22Rv1 (cell line): ENCODE results near the gene KLHL17.
A peak's percentile ranks its signal among the peaks of the same experiment; 100 is the strongest.

Experiments
- H3K27ac ChIP-seq: fragments of 450-650 bp; 2 replicates; pipeline ENCODE4 v1.5.1; 2017
- ZFX ChIP-seq: fragments of 450-650 bp; IDR thresholded peaks from 2 replicates; pipeline ENCODE4 v1.6.1; 2017; ENCODE audit warnings: antibody characterized with exemption, borderline replicate concordance
- TF ChIP-seq, protein P1 (sequence below): fragments of 450-650 bp; IDR thresholded peaks from 2 replicates; pipeline ENCODE4 v1.5.1; 2017; ENCODE audit warnings: mild to moderate bottlenecking

KLHL17 gene

DNA sequence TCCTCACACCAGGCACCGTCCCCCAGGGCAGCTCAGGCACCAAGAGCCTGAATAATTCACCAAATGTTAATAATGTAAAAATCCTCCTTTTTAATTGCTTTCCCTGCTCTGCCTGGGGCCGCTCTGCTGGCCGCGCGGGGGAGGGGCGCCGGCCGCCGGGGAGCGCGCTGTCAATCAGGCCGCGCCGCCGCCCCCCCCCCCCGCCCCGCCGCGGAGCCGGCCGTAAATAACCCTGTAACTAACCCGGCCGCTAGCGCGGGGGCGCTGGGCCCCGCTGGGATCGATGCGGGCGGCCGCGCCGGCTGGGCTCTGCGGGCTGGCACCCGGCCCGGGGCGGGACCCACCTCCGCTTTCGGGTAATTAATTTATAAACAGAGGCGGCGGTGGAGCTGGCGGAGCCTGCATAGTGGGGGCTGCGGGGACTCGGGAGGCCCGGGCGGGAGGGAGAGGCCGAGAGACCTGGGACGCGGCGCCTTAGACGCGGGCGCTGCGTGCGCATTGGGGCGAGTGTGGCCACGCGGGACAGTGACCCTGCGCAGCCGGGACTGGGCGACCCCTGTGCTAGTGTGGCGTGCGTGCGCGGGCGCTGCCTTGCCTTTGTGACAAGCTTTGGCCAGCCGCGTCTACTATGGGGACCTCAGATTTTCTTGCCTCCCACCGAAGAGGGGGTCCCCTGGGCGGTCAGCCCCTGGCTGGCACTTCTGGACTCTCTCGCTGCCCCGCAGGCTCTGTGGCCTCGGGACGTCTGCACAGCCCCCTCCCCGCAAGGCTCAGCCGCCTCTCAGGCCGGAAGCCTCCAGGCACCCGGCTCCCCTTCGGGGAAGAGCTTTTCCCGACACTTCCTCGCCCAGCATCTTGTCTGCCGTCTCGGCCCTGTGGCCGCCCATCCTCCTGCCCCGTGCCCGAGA is 20.0 kb upstream of the KLHL17 start:
- H3K27ac ChIP-seq = peak overlapping the region; percentile 89
- TF ChIP-seq, protein P1, sequence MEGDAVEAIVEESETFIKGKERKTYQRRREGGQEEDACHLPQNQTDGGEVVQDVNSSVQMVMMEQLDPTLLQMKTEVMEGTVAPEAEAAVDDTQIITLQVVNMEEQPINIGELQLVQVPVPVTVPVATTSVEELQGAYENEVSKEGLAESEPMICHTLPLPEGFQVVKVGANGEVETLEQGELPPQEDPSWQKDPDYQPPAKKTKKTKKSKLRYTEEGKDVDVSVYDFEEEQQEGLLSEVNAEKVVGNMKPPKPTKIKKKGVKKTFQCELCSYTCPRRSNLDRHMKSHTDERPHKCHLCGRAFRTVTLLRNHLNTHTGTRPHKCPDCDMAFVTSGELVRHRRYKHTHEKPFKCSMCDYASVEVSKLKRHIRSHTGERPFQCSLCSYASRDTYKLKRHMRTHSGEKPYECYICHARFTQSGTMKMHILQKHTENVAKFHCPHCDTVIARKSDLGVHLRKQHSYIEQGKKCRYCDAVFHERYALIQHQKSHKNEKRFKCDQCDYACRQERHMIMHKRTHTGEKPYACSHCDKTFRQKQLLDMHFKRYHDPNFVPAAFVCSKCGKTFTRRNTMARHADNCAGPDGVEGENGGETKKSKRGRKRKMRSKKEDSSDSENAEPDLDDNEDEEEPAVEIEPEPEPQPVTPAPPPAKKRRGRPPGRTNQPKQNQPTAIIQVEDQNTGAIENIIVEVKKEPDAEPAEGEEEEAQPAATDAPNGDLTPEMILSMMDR = peak; percentile 28; the same call in 1 of the 2 replicates
- TF ChIP-seq ZFX = no peak

DNA sequence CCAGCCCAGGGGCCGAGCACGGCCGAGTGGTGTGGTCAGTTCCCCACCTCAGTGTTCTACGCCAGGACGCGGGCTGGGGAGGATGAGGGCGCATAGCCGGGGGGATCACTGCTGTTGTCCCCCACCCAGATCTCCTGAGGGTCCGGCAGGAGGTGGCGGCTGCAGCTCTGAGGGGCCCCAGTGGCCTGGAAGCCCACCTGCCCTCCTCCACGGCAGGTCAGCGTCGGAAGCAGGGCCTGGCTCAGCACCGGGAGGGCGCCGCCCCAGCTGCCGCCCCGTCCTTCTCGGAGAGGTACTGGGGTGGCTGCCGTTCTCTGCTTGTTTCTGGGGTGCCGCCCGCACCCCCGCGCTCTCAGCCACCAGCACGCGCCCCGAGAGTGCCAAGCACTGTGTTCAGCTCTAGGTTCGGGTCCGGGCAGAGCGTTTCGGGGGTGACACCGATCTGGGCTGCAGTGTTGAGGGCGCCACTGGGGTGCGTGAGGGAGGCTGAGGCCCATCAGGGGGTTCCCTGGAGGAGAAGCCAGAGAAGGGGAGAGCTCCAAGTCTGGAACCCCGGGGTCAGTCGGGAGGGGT is 19.3 kb upstream of the KLHL17 start:
- TF ChIP-seq, protein P1 = no peak
- TF ChIP-seq ZFX = no peak
- peak overlapping the region; percentile 89 for H3K27ac ChIP-seq

DNA sequence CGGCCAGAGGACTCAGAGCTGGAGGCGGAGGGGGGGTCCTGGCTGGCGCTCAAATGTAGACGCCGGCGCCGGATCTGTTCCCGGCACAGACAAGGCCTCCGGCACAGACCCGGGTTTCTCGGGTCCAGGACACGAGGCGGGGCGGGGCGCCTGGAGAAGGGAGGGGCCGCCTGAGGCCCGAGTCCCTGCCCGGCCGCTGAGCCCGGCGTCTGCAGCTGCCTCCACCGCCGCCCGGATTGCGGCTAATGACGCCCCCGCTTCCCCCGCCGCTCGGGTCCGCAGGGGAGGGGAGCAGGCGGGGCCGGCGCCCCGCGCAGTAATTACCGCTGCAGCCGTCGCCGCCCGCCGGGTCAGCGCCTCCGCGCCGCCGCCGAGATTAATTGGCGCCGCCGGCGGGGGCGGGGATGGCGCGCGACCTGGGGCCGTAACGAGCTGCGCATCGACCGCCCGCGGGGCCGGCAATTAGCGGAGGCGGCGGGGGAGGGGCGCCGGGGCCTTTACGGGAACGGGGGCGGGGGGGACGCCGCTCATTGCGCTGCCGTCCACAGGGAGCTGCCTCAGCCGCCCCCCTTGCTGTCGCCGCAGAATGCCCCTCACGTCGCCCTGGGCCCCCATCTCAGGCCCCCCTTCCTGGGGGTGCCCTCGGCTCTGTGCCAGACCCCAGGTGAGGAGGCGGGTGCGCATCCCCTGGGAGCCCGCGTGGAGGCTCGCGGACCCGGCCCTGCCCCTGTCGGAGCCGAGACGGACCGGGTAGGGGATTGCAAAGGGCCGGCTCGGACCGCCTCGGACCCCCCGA is 18.6 kb upstream of the KLHL17 start:
- TF ChIP-seq, protein P1 = no peak
- no peak for TF ChIP-seq ZFX
- peak overlapping the region; percentile 89 for H3K27ac ChIP-seq

DNA sequence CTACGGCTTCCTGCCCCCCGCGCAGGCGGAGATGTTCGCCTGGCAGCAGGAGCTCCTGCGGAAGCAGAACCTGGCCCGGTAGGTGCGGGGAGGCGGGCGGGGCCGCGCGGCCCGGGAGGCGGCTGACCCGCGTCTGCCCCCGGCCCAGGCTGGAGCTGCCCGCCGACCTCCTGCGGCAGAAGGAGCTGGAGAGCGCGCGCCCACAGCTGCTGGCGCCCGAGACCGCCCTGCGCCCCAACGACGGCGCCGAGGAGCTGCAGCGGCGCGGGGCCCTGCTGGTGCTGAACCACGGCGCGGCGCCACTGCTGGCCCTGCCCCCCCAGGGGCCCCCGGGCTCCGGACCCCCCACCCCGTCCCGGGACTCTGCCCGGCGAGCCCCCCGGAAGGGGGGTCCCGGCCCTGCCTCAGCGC is 18.0 kb upstream of the KLHL17 start:
- TF ChIP-seq ZFX = no peak
- TF ChIP-seq, protein P1 = no peak
- H3K27ac ChIP-seq = peak overlapping the region; percentile 89

DNA sequence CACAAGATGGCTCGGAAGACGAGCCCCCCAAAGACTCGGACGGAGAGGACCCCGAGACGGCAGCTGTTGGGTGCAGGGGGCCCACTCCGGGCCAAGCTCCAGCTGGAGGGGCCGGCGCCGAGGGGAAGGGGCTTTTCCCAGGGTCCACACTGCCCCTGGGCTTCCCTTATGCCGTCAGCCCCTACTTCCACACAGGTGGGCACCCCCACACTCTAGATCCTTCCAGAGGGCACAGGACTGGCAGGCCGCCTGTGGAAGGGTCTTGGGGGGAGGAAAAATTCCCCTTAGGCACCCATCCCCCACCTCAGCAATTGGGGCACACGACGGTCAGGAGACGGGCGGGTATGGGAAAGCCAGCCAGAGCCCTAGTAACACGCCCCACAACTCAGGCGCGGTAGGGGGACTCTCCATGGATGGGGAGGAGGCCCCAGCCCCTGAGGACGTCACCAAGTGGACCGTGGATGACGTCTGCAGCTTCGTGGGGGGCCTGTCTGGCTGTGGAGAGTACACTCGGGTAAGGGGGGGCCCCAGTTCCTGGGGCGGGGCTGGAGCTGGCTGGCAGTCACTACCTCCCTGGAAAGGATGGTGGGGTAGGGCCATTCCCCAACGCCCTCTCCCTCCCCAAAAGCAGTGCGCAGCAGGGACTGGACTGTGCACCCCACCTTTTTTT is 17.4 kb upstream of the KLHL17 start:
- TF ChIP-seq, protein P1 = no peak
- TF ChIP-seq ZFX = no peak
- H3K27ac ChIP-seq = peak overlapping the region; percentile 89

DNA sequence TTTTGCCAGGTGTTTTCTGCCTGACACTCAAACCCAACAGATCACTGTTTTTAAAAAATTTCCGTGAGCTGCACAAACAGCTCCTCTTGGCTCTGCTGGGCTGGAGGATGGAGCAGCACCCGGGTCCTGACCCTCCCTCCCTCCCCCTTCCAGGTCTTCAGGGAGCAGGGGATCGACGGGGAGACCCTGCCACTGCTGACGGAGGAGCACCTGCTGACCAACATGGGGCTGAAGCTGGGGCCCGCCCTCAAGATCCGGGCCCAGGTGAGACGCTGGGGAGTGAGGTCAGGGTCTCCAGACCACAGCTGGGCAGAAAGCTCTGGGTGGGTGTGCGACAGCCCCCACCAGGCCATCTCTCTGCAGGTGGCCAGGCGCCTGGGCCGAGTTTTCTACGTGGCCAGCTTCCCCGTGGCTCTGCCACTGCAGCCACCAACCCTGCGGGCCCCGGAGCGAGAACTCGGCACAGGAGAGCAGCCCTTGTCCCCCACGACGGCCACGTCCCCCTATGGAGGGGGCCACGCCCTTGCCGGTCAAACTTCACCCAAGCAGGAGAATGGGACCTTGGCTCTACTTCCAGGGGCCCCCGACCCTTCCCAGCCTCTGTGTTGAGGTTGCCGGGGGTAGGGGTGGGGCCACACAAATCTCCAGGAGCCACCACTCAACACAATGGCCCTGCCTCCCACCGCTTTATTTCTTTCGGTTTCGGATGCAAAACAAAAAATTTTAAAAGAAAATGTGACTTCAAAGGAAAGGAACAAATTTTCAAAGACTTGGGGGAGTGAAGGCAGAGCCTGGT is 16.6 kb upstream of the KLHL17 start:
- TF ChIP-seq, protein P1 = no peak
- TF ChIP-seq ZFX = no peak
- H3K27ac ChIP-seq = peak overlapping the region; percentile 89
